Measurements from ENCODE around the gene LOXL3.

Gene LOXL3

GRCh38 chr2:74581463-74581862 lies 27.7 kb upstream of the LOXL3 start:
- no peak overlapping the region for H3K27ac ChIP-seq (ENCODE audit: low read depth, low read length)
- H3K9ac ChIP-seq (ENCODE audit: low read length): no peak overlapping the region
- no peaks in the 10 kb centered on the region for H3F3A ChIP-seq (ENCODE audit: insufficient read depth)
- H3K4me3 ChIP-seq (ENCODE audit: insufficient read depth, low read length, poor library complexity, severe bottlenecking): no peak overlapping the region
- no peaks in the 10 kb centered on the region for H4K20me1 ChIP-seq (ENCODE audit: low read depth, low read length)
- no peaks in the 10 kb centered on the region for H3K9me2 ChIP-seq (replicated peaks; ENCODE audit: insufficient read depth, low read length)
- H3K79me2 ChIP-seq (ENCODE audit: insufficient read depth, low read length): no peaks in the 10 kb centered on the region
- no peaks in the 10 kb centered on the region for H3K9me3 ChIP-seq (ENCODE audit: insufficient read depth, low read length)
- H3K27me3 ChIP-seq (ENCODE audit: low read length): no peaks in the 10 kb centered on the region
- H2AFZ ChIP-seq (ENCODE audit: low read depth, low read length, severe bottlenecking): no peak overlapping the region
- no peak overlapping the region for H3K4me2 ChIP-seq (ENCODE audit: low read depth, low read length, poor library complexity, severe bottlenecking)
- no peaks in the 10 kb centered on the region for H3K36me3 ChIP-seq (ENCODE audit: low read length)
- no peak for TF ChIP-seq EZH2phosphoT487 (conservative IDR thresholded peaks at IDR 0.05; ENCODE audit: low read length)
- TF ChIP-seq CTCF (IDR thresholded peaks at IDR 0.05; ENCODE audit: insufficient read depth, low read length, poor library complexity, severe bottlenecking): no peak

GRCh38 chr2:74578408-74578807 lies 24.7 kb upstream of the LOXL3 start:
- no peak overlapping the region for H3K4me3 ChIP-seq (ENCODE audit: insufficient read depth, low read length, poor library complexity, severe bottlenecking)
- no peaks in the 10 kb centered on the region for H3K27me3 ChIP-seq (ENCODE audit: low read length)
- no peak overlapping the region for H2AFZ ChIP-seq (ENCODE audit: low read depth, low read length, severe bottlenecking)
- H3K4me2 ChIP-seq (ENCODE audit: low read depth, low read length, poor library complexity, severe bottlenecking): no peak overlapping the region
- no peaks in the 10 kb centered on the region for H3K79me2 ChIP-seq (ENCODE audit: insufficient read depth, low read length)
- no peaks in the 10 kb centered on the region for H3K36me3 ChIP-seq (ENCODE audit: low read length)
- no peaks in the 10 kb centered on the region for H3K9me2 ChIP-seq (replicated peaks; ENCODE audit: insufficient read depth, low read length)
- H3K27ac ChIP-seq (ENCODE audit: low read depth, low read length): no peak overlapping the region
- no peaks in the 10 kb centered on the region for H3K9me3 ChIP-seq (ENCODE audit: insufficient read depth, low read length)
- H3F3A ChIP-seq (ENCODE audit: insufficient read depth): 0 out of 2 replicates have a peak, but pooled peaks cover 5% of the 10 kb centered on the region
- no peak for TF ChIP-seq CTCF (IDR thresholded peaks at IDR 0.05; ENCODE audit: insufficient read depth, low read length, poor library complexity, severe bottlenecking)
- no peak for TF ChIP-seq EZH2phosphoT487 (conservative IDR thresholded peaks at IDR 0.05; ENCODE audit: low read length)
- H3K9ac ChIP-seq (ENCODE audit: low read length): no peak overlapping the region
- no peaks in the 10 kb centered on the region for H4K20me1 ChIP-seq (ENCODE audit: low read depth, low read length)

GRCh38 chr2:74577448-74577847 lies 23.7 kb upstream of the LOXL3 start:
- Histone ChIP-seq H3K27ac (ENCODE audit: low read depth, low read length) (no peak overlapping the region), H2AFZ (ENCODE audit: low read depth, low read length, severe bottlenecking) (no peak overlapping the region), H4K20me1 (ENCODE audit: low read depth, low read length) (no peaks in the 10 kb centered on the region)

More at GRCh38 chr2:74577448-74577847, 23.7 kb upstream of the LOXL3 start:
- H3K9me3 ChIP-seq (ENCODE audit: insufficient read depth, low read length): no peaks in the 10 kb centered on the region
- H3F3A ChIP-seq (ENCODE audit: insufficient read depth): 0 out of 2 replicates have a peak, but pooled peaks cover 5% of the 10 kb centered on the region
- no peaks in the 10 kb centered on the region for H3K79me2 ChIP-seq (ENCODE audit: insufficient read depth, low read length)
- no peak overlapping the region for H3K4me2 ChIP-seq (ENCODE audit: low read depth, low read length, poor library complexity, severe bottlenecking)
- H3K4me3 ChIP-seq (ENCODE audit: insufficient read depth, low read length, poor library complexity, severe bottlenecking): no peak overlapping the region
- H3K9ac ChIP-seq (ENCODE audit: low read length): no peak overlapping the region
- H3K36me3 ChIP-seq (ENCODE audit: low read length): no peaks in the 10 kb centered on the region
- no peak for TF ChIP-seq EZH2phosphoT487 (conservative IDR thresholded peaks at IDR 0.05; ENCODE audit: low read length)
- TF ChIP-seq CTCF (IDR thresholded peaks at IDR 0.05; ENCODE audit: insufficient read depth, low read length, poor library complexity, severe bottlenecking): no peak
- no peaks in the 10 kb centered on the region for H3K9me2 ChIP-seq (replicated peaks; ENCODE audit: insufficient read depth, low read length)
- no peaks in the 10 kb centered on the region for H3K27me3 ChIP-seq (ENCODE audit: low read length)
